22Rv1 (cell line): ENCODE results near the gene PRUNE2.

Experiments used
- CTCF ChIP-seq: fragments of 450-650 bp; IDR thresholded peaks from 2 replicates; pipeline ENCODE4 v1.5.1; 2017; ENCODE audit warnings: mild to moderate bottlenecking
- ZFX ChIP-seq: fragments of 450-650 bp; IDR thresholded peaks from 2 replicates; pipeline ENCODE4 v1.6.1; 2017; ENCODE audit warnings: antibody characterized with exemption, borderline replicate concordance

GRCh38 chr9:76690973-76691370 is 214.9 kb downstream of the PRUNE2 start:
- TF ChIP-seq CTCF (no peak), ZFX (no peak)
